ENCODE results near the gene PKD1.

GRCh38 chr16:2151188-2152091 is 15.7 kb upstream of the PKD1 start:
- TF ChIP-seq FOXK2 (IDR thresholded peaks at IDR 0.05): no peak
- TF ChIP-seq ZNF569 (CRISPR knock-in tag; IDR thresholded peaks at IDR 0.05; ENCODE audit: borderline replicate concordance): no peak
- TF ChIP-seq, protein P1, sequence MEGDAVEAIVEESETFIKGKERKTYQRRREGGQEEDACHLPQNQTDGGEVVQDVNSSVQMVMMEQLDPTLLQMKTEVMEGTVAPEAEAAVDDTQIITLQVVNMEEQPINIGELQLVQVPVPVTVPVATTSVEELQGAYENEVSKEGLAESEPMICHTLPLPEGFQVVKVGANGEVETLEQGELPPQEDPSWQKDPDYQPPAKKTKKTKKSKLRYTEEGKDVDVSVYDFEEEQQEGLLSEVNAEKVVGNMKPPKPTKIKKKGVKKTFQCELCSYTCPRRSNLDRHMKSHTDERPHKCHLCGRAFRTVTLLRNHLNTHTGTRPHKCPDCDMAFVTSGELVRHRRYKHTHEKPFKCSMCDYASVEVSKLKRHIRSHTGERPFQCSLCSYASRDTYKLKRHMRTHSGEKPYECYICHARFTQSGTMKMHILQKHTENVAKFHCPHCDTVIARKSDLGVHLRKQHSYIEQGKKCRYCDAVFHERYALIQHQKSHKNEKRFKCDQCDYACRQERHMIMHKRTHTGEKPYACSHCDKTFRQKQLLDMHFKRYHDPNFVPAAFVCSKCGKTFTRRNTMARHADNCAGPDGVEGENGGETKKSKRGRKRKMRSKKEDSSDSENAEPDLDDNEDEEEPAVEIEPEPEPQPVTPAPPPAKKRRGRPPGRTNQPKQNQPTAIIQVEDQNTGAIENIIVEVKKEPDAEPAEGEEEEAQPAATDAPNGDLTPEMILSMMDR (CRISPR knock-in tag; IDR thresholded peaks at IDR 0.05): 0 out of 2 replicates have a peak, but pooled peaks have one; percentile 4
- no peak for TF ChIP-seq ZNF18 (CRISPR knock-in tag; IDR thresholded peaks at IDR 0.05; ENCODE audit: insufficient replicate concordance)
- no peak for TF ChIP-seq JUN (CRISPR knock-in tag; IDR thresholded peaks at IDR 0.05)
- TF ChIP-seq GABPA (IDR thresholded peaks at IDR 0.05; ENCODE audit: low read depth, low read length): no peak
- TF ChIP-seq GABPA (CRISPR knock-in tag; IDR thresholded peaks at IDR 0.05; ENCODE audit: low read depth): no peak
- TF ChIP-seq, protein P2, sequence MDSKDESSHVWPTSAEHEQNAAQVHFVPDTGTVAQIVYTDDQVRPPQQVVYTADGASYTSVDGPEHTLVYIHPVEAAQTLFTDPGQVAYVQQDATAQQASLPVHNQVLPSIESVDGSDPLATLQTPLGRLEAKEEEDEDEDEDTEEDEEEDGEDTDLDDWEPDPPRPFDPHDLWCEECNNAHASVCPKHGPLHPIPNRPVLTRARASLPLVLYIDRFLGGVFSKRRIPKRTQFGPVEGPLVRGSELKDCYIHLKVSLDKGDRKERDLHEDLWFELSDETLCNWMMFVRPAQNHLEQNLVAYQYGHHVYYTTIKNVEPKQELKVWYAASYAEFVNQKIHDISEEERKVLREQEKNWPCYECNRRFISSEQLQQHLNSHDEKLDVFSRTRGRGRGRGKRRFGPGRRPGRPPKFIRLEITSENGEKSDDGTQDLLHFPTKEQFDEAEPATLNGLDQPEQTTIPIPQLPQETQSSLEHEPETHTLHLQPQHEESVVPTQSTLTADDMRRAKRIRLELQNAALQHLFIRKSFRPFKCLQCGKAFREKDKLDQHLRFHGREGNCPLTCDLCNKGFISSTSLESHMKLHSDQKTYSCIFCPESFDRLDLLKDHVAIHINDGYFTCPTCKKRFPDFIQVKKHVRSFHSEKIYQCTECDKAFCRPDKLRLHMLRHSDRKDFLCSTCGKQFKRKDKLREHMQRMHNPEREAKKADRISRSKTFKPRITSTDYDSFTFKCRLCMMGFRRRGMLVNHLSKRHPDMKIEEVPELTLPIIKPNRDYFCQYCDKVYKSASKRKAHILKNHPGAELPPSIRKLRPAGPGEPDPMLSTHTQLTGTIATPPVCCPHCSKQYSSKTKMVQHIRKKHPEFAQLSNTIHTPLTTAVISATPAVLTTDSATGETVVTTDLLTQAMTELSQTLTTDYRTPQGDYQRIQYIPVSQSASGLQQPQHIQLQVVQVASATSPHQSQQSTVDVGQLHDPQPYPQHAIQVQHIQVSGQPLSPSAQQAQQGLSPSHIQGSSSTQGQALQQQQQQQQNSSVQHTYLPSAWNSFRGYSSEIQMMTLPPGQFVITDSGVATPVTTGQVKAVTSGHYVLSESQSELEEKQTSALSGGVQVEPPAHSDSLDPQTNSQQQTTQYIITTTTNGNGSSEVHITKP (CRISPR knock-in tag; IDR thresholded peaks at IDR 0.05; ENCODE audit: low read depth): no peak
- TF ChIP-seq KDM1A (CRISPR knock-in tag; IDR thresholded peaks at IDR 0.05): no peak
- TF ChIP-seq IKZF5 (CRISPR knock-in tag; IDR thresholded peaks at IDR 0.05): no peak
- TF ChIP-seq EHMT2 (IDR thresholded peaks at IDR 0.05; ENCODE audit: borderline replicate concordance, low read depth, low read length): no peak
- no peak for TF ChIP-seq ZNF704 (CRISPR knock-in tag; IDR thresholded peaks at IDR 0.05; ENCODE audit: borderline replicate concordance)
- no peak for TF ChIP-seq PAX8 (CRISPR knock-in tag; IDR thresholded peaks at IDR 0.05; ENCODE audit: borderline replicate concordance)
- no peak for TF ChIP-seq EZH2 (conservative IDR thresholded peaks at IDR 0.05; ENCODE audit: low read depth, low read length)
